GM23338 (cell line): ENCODE results near the gene POC1B. TPM values are rescaled to one million over a fixed set of nuclear protein-coding genes. Genes with fewer than 3 reads are reported as not detected.

Experiments used
- ATAC-seq: fragments of 200-7000 bp; cut with Tn5 transposase; 3 replicates; pipeline ENCODE4 v1.9.1; 2020
- DNase-seq: peaks from one replicate; pipeline ENCODE4 v3.0.0-alpha.2; 2015; ENCODE audit warnings: low spot score
- H2AFZ ChIP-seq: fragments of 200-600 bp; sonication (generic); 2 replicates; pipeline ENCODE4 v1.8.0; 2016; ENCODE audit warnings: antibody characterized with exemption, mild to moderate bottlenecking, moderate library complexity
- H3F3A ChIP-seq: fragments of 200-600 bp; sonication (generic); replicated peaks from 2 replicates; pipeline ENCODE4 v1.8.0; 2017; ENCODE audit warnings: antibody characterized with exemption, mixed run types, low read depth
- H3K27ac ChIP-seq: fragments of 200-600 bp; sonication (generic); 2 replicates; pipeline ENCODE4 v1.6.1; 2016; ENCODE audit warnings: low read depth
- H3K27me3 ChIP-seq: fragments of 200-600 bp; sonication (generic); 2 replicates; pipeline ENCODE4 v1.8.0; 2016; ENCODE audit warnings: mild to moderate bottlenecking, mixed run types, moderate library complexity; ENCODE audit not compliant: insufficient read depth
- H3K36me3 ChIP-seq: fragments of 200-600 bp; sonication (generic); 2 replicates; pipeline ENCODE4 v1.8.0; 2016; ENCODE audit warnings: mild to moderate bottlenecking; ENCODE audit not compliant: insufficient read depth
- H3K4me1 ChIP-seq: fragments of 200-600 bp; sonication (generic); 2 replicates; pipeline ENCODE4 v1.8.0; 2016; ENCODE audit warnings: mild to moderate bottlenecking, moderate library complexity; ENCODE audit not compliant: insufficient read depth
- H3K4me2 ChIP-seq: fragments of 200-600 bp; sonication (generic); 2 replicates; pipeline ENCODE4 v1.7.1; 2017; ENCODE audit warnings: mixed run types
- H3K4me3 ChIP-seq: fragments of 200-600 bp; sonication (generic); 2 replicates; pipeline ENCODE4 v1.6.1; 2016; ENCODE audit warnings: mixed run types
- H3K79me2 ChIP-seq: fragments of 200-600 bp; sonication (generic); replicated peaks from 2 replicates; pipeline ENCODE4 v1.8.0; 2017; ENCODE audit warnings: mild to moderate bottlenecking; ENCODE audit not compliant: insufficient read depth
- H3K9me2 ChIP-seq: fragments of 200-600 bp; sonication (generic); 2 replicates; pipeline ENCODE4 v1.8.0; 2017; ENCODE audit not compliant: insufficient read depth
- H4K20me1 ChIP-seq: fragments of 200-600 bp; sonication (generic); replicated peaks from 2 replicates; pipeline ENCODE4 v1.8.0; 2017; ENCODE audit warnings: mild to moderate bottlenecking; ENCODE audit not compliant: insufficient read depth
- H3K27ac Mint-ChIP-seq: 2 replicates; pipeline ENCODE4 v1.8.0; 2020; ENCODE audit warnings: inconsistent platforms, mild to moderate bottlenecking, moderate library complexity, mixed read lengths
- H3K27me3 Mint-ChIP-seq: 3 replicates; pipeline ENCODE4 v1.8.0; 2022; ENCODE audit warnings: low read depth, mild to moderate bottlenecking, moderate library complexity, mixed read lengths, inconsistent platforms; ENCODE audit not compliant: insufficient read depth, poor library complexity
- H3K36me3 Mint-ChIP-seq: 3 replicates; pipeline ENCODE4 v1.8.0; 2021; ENCODE audit warnings: low read depth, mild to moderate bottlenecking, inconsistent platforms, moderate library complexity, mixed read lengths
- H3K4me1 Mint-ChIP-seq: 3 replicates; pipeline ENCODE4 v1.8.0; 2020; ENCODE audit warnings: mild to moderate bottlenecking, inconsistent platforms, mixed read lengths
- H3K4me3 Mint-ChIP-seq: 3 replicates; pipeline ENCODE4 v1.8.0; 2021; ENCODE audit warnings: moderate library complexity, mild to moderate bottlenecking, inconsistent platforms, mixed read lengths
- H3K9me3 Mint-ChIP-seq: 3 replicates; pipeline ENCODE4 v1.8.0; 2020; ENCODE audit warnings: moderate library complexity, mild to moderate bottlenecking, inconsistent platforms, mixed read lengths
- CREB1 ChIP-seq: fragments of 250-450 bp; sonication (Bioruptor Pico); IDR thresholded peaks from 2 replicates; pipeline ENCODE4 v1.5.0; 2020; ENCODE audit warnings: low read depth, mild to moderate bottlenecking, moderate library complexity
- EZH2phosphoT487 ChIP-seq: fragments of 200-600 bp; sonication (generic); IDR thresholded peaks from one replicate; pipeline ENCODE4 v1.8.1; 2018; ENCODE audit warnings: antibody characterized with exemption; ENCODE audit not compliant: unreplicated experiment
- JUNB ChIP-seq: IDR thresholded peaks from one replicate; pipeline ENCODE4 v1.6.1; 2016; ENCODE audit warnings: antibody characterized with exemption; ENCODE audit not compliant: unreplicated experiment
- STAT1 ChIP-seq: IDR thresholded peaks from one replicate; pipeline ENCODE4 v1.6.1; 2016; ENCODE audit warnings: antibody characterized with exemption; ENCODE audit not compliant: unreplicated experiment
- ZNF114 ChIP-seq: fragments of 250-450 bp; sonication (Bioruptor Pico); IDR thresholded peaks from 2 replicates; pipeline ENCODE4 v1.5.0; 2020; ENCODE audit warnings: mild to moderate bottlenecking, moderate library complexity
- ZNF331 ChIP-seq: fragments of 250-450 bp; sonication (Bioruptor Pico); IDR thresholded peaks from 2 replicates; pipeline ENCODE4 v1.5.0; 2020; ENCODE audit warnings: low read depth, mild to moderate bottlenecking, moderate library complexity
- polyA plus RNA-seq: library from polyadenylated mRNA; unstranded; fragments of >200 nt; fragmentation: Nextera tagmentation; extraction: Ambion mirVana; gene quantifications from 2 replicates; pipeline ENCODE4 v1.2.1, GENCODE V29; 2016
- total RNA-seq: library from RNA; depleted of rRNA; stranded (reverse); fragments of >200 nt; shearing (Covaris generic); gene quantifications from 2 replicates; pipeline ENCODE4 v1.2.3, GENCODE V29; 2014
- TF ChIP-seq, protein P1 (sequence below): fragments of 250-450 bp; sonication (Bioruptor Pico); IDR thresholded peaks from 2 replicates; pipeline ENCODE4 v1.5.0; 2020; ENCODE audit warnings: mild to moderate bottlenecking, moderate library complexity
- TF ChIP-seq, protein P2 (sequence below), 2 experiments: fragments of 200-600 bp in 1 of 2; sonication (generic) in 1 of 2; conservative IDR thresholded peaks; 2 replicates each; pipeline versions ENCODE4 v1.5.1 to v1.6.1; 2016 to 2017; ENCODE audit warnings: antibody characterized with exemption in 2 of 2, low read depth in 2 of 2, mild to moderate bottlenecking in 2 of 2, moderate library complexity in 1 of 2

POC1B gene
- total and polyA plus RNA-seq, 2 experiments from 2014 or later = 11.8 to 17.5 TPM

- TF ChIP-seq, protein P1, sequence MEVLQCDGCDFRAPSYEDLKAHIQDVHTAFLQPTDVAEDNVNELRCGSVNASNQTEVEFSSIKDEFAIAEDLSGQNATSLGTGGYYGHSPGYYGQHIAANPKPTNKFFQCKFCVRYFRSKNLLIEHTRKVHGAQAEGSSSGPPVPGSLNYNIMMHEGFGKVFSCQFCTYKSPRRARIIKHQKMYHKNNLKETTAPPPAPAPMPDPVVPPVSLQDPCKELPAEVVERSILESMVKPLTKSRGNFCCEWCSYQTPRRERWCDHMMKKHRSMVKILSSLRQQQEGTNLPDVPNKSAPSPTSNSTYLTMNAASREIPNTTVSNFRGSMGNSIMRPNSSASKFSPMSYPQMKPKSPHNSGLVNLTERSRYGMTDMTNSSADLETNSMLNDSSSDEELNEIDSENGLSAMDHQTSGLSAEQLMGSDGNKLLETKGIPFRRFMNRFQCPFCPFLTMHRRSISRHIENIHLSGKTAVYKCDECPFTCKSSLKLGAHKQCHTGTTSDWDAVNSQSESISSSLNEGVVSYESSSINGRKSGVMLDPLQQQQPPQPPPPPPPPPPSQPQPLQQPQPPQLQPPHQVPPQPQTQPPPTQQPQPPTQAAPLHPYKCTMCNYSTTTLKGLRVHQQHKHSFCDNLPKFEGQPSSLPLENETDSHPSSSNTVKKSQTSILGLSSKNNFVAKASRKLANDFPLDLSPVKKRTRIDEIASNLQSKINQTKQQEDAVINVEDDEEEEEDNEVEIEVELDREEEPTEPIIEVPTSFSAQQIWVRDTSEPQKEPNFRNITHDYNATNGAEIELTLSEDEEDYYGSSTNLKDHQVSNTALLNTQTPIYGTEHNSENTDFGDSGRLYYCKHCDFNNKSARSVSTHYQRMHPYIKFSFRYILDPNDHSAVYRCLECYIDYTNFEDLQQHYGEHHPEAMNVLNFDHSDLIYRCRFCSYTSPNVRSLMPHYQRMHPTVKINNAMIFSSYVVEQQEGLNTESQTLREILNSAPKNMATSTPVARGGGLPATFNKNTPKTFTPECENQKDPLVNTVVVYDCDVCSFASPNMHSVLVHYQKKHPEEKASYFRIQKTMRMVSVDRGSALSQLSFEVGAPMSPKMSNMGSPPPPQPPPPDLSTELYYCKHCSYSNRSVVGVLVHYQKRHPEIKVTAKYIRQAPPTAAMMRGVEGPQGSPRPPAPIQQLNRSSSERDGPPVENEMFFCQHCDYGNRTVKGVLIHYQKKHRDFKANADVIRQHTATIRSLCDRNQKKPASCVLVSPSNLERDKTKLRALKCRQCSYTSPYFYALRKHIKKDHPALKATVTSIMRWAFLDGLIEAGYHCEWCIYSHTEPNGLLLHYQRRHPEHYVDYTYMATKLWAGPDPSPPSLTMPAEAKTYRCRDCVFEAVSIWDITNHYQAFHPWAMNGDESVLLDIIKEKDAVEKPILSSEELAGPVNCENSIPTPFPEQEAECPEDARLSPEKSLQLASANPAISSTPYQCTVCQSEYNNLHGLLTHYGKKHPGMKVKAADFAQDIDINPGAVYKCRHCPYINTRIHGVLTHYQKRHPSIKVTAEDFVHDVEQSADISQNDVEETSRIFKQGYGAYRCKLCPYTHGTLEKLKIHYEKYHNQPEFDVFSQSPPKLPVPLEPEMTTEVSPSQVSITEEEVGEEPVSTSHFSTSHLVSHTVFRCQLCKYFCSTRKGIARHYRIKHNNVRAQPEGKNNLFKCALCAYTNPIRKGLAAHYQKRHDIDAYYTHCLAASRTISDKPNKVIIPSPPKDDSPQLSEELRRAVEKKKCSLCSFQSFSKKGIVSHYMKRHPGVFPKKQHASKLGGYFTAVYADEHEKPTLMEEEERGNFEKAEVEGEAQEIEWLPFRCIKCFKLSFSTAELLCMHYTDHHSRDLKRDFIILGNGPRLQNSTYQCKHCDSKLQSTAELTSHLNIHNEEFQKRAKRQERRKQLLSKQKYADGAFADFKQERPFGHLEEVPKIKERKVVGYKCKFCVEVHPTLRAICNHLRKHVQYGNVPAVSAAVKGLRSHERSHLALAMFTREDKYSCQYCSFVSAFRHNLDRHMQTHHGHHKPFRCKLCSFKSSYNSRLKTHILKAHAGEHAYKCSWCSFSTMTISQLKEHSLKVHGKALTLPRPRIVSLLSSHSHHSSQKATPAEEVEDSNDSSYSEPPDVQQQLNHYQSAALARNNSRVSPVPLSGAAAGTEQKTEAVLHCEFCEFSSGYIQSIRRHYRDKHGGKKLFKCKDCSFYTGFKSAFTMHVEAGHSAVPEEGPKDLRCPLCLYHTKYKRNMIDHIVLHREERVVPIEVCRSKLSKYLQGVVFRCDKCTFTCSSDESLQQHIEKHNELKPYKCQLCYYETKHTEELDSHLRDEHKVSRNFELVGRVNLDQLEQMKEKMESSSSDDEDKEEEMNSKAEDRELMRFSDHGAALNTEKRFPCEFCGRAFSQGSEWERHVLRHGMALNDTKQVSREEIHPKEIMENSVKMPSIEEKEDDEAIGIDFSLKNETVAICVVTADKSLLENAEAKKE (CRISPR knock-in tag) = no peak
- TF ChIP-seq EZH2phosphoT487 (no peak), JUNB (no peak), CREB1 (no peak), STAT1 (no peak)
- TF ChIP-seq, protein P2, sequence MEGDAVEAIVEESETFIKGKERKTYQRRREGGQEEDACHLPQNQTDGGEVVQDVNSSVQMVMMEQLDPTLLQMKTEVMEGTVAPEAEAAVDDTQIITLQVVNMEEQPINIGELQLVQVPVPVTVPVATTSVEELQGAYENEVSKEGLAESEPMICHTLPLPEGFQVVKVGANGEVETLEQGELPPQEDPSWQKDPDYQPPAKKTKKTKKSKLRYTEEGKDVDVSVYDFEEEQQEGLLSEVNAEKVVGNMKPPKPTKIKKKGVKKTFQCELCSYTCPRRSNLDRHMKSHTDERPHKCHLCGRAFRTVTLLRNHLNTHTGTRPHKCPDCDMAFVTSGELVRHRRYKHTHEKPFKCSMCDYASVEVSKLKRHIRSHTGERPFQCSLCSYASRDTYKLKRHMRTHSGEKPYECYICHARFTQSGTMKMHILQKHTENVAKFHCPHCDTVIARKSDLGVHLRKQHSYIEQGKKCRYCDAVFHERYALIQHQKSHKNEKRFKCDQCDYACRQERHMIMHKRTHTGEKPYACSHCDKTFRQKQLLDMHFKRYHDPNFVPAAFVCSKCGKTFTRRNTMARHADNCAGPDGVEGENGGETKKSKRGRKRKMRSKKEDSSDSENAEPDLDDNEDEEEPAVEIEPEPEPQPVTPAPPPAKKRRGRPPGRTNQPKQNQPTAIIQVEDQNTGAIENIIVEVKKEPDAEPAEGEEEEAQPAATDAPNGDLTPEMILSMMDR (conservative IDR thresholded peaks at IDR 0.05; ENCODE audit: low read depth in 2 of 2) = no peak
These were observed 42.6 kb upstream of the POC1B start (continued) for GRCh38 chr12:89568484-89568883.

DNA sequence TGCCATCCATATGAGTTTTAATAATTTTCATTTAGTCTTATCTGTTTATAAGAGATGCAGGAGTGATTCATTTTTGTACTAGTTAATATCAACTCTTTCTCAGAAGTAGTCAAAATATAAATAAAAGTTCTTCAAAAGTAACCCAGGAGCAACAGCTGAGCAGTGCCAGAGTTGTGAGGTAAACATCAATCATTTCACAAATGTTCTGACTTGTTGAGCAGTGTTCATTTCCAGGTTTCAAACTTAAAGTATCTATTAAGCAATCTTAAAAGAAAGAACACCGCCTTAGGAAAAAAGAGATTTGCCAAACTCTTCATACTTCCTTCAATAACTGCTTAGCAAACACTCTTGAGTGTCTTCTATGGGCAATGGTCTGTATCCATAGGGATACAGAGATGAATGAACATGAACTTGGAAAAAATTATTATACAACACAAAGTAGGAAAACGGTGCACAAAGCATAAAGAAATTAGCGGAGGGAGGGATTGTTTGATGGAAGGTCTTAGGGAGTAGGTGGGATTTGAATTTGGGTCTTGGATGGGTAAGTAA is 41.9 kb upstream of the POC1B start:
- no peaks in the 10 kb centered on the region for H3K27me3 Mint-ChIP-seq
- no peaks in the 10 kb centered on the region for H3K4me1 Mint-ChIP-seq
- no peak overlapping the region for H3K4me2 ChIP-seq
- no peak overlapping the region for H3K4me3 ChIP-seq
- no peaks in the 10 kb centered on the region for H3F3A ChIP-seq
- H3K9me3 Mint-ChIP-seq = no peaks in the 10 kb centered on the region
- no peak overlapping the region for H3K27ac Mint-ChIP-seq
- no peaks in the 10 kb centered on the region for H3K27me3 ChIP-seq
- no peak overlapping the region for H3K4me3 Mint-ChIP-seq
- ATAC-seq (no peak), DNase-seq (no peak)
- H4K20me1 ChIP-seq = no peaks in the 10 kb centered on the region
- no peaks in the 10 kb centered on the region for H3K79me2 ChIP-seq
- H3K36me3 Mint-ChIP-seq = no peaks in the 10 kb centered on the region
- H2AFZ ChIP-seq = 0 out of 2 replicates have a peak overlapping the region, but pooled peaks have one; percentile 10
- no peak overlapping the region for H3K27ac ChIP-seq
- H3K4me1 ChIP-seq = no peaks in the 10 kb centered on the region
- no peaks in the 10 kb centered on the region for H3K36me3 ChIP-seq
- no peaks in the 10 kb centered on the region for H3K9me2 ChIP-seq
- TF ChIP-seq, protein P2 (conservative IDR thresholded peaks at IDR 0.05; ENCODE audit: low read depth in 2 of 2) = no peak
- TF ChIP-seq ZNF114 (CRISPR knock-in tag) (no peak), ZNF331 (no peak)
